Progenitor cell of endocrine pancreas (in vitro differentiated cells): ENCODE data around the gene STAT5A. TPM values are rescaled to one million over a fixed set of nuclear protein-coding genes. Genes with fewer than 3 reads are reported as not detected.

Experiments
- DNase-seq: peaks from one replicate; pipeline ENCODE4 v3.0.0; 2021; ENCODE audit warnings: low spot score; ENCODE audit not compliant: unreplicated experiment
- H3K27ac Mint-ChIP-seq: 2 replicates; pipeline ENCODE4 v1.8.0; 2021; ENCODE audit warnings: mild to moderate bottlenecking, moderate library complexity, mixed read lengths
- H3K27me3 Mint-ChIP-seq: 2 replicates; pipeline ENCODE4 v1.8.0; 2021; ENCODE audit warnings: mixed read lengths
- H3K36me3 Mint-ChIP-seq: 2 replicates; pipeline ENCODE4 v1.8.0; 2022; ENCODE audit warnings: mixed read lengths; ENCODE audit not compliant: insufficient read depth
- H3K4me1 Mint-ChIP-seq: 2 replicates; pipeline ENCODE4 v1.8.0; 2021; ENCODE audit warnings: low read depth, mixed read lengths
- H3K4me3 Mint-ChIP-seq: 2 replicates; pipeline ENCODE4 v1.8.0; 2021; ENCODE audit warnings: low read depth, mild to moderate bottlenecking, moderate library complexity, mixed read lengths
- H3K9me3 Mint-ChIP-seq: 2 replicates; pipeline ENCODE4 v1.8.0; 2021; ENCODE audit warnings: low read depth, mixed read lengths
- total RNA-seq: library from RNA; stranded (reverse); gene quantifications from 2 replicates; pipeline ENCODE4 v1.2.1, GENCODE V29; 2021
- TF ChIP-seq, protein P1 (sequence below): fragments of 200-600 bp; sonication (generic); IDR thresholded peaks from one replicate; pipeline ENCODE4 v1.5.0; 2021; ENCODE audit warnings: antibody characterized with exemption, mild to moderate bottlenecking; ENCODE audit not compliant: unreplicated experiment

Gene STAT5A
- total RNA-seq, 1 donor from 2014 or later: 0.74 TPM

DNA sequence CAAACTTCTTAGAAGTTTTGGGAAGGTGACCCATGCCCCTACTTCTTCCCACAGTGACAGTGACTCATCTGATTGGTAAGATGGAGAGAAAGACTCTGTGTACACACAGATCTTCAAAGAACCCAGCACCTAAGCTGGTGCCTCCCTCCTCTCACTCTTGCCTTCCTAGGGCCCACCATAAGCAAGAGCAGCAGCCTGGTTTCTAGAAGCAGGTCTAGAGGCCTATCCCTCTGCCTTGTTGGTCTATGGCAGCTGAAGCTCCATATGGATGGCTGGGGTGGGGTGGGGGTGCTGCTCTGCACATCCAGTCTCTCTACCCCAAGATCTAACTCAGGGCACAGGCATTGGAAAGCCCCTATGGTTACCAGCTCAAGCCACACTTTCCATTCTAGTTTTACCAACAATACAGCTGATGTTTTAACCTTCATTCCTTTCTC is 52.4 kb downstream of the STAT5A start:
- no peak for DNase-seq
- TF ChIP-seq, protein P1, sequence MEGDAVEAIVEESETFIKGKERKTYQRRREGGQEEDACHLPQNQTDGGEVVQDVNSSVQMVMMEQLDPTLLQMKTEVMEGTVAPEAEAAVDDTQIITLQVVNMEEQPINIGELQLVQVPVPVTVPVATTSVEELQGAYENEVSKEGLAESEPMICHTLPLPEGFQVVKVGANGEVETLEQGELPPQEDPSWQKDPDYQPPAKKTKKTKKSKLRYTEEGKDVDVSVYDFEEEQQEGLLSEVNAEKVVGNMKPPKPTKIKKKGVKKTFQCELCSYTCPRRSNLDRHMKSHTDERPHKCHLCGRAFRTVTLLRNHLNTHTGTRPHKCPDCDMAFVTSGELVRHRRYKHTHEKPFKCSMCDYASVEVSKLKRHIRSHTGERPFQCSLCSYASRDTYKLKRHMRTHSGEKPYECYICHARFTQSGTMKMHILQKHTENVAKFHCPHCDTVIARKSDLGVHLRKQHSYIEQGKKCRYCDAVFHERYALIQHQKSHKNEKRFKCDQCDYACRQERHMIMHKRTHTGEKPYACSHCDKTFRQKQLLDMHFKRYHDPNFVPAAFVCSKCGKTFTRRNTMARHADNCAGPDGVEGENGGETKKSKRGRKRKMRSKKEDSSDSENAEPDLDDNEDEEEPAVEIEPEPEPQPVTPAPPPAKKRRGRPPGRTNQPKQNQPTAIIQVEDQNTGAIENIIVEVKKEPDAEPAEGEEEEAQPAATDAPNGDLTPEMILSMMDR: no peak
- H3K4me1 Mint-ChIP-seq: no peaks in the 10 kb centered on the region
- peaks cover 20% of the 10 kb centered on the region for H3K36me3 Mint-ChIP-seq
- H3K9me3 Mint-ChIP-seq: no peaks in the 10 kb centered on the region
- H3K4me3 Mint-ChIP-seq: no peak overlapping the region
- H3K27ac Mint-ChIP-seq: no peak overlapping the region
- H3K27me3 Mint-ChIP-seq: no peaks in the 10 kb centered on the region

DNA sequence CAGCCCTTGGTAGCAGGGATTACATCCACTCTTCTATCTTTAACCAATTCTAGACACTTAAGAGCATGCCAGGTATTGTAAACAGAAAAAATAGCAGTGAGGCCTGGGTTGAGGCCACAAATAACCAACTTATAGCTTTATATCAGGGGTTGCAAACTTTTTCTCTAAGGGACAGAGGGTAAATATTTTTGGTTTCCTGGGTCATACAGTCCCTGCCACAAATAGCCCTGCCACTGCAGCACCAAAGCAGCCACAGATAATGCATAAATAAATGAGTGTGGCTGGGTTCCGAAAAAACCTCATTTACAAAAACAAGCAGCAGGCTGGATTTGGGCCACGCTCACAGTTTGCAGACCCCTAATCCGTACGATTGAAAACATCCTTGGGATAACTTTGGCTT is 53.3 kb downstream of the STAT5A start:
- H3K9me3 Mint-ChIP-seq: no peaks in the 10 kb centered on the region
- TF ChIP-seq, protein P1: no peak
- no peak for DNase-seq
- peaks cover 19% of the 10 kb centered on the region for H3K36me3 Mint-ChIP-seq
- H3K27ac Mint-ChIP-seq: no peak overlapping the region
- H3K4me3 Mint-ChIP-seq: no peak overlapping the region
- no peaks in the 10 kb centered on the region for H3K4me1 Mint-ChIP-seq
- no peaks in the 10 kb centered on the region for H3K27me3 Mint-ChIP-seq

DNA sequence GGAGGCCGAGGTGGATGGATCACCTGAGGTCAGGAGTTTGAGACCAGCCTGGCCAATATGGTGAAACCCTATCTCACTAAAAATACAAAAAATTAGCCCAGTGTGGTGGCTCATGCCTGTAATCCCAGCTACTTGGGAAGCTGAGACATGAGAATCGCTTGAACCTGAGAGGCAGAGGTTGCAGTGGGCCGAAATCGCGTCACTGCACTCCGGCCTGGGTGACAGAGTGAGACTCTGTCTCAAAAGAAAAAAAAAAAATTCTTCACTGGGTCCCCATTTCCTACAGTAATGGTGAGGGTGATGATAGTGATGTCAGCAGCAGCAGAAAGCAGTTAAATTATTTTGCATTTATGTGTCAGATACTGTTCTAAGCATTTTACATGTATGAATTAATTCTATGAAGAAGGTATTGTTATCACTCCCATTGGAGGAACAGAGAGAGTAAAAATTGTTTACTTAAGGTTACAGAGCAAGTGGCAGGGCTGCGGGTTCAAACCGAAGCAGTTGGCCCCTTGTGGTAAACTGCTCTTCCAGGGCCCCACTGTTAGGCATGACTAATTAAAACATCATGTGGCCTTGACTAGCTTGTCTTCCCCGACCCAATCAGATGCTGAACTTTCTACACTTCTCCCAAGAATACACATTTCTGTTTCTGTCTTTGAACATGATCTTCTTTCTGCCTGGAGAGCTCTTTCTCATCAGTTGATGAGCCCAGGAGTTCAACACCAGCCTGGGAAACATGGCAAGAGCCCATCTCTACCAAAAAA is 54.1 kb downstream of the STAT5A start:
- DNase-seq: no peak
- TF ChIP-seq, protein P1: no peak
- Mint-ChIP-seq H3K9me3 (no peaks in the 10 kb centered on the region), H3K4me1 (no peaks in the 10 kb centered on the region), H3K27ac (no peak overlapping the region), H3K27me3 (no peaks in the 10 kb centered on the region), H3K36me3 (peaks cover 19% of the 10 kb centered on the region), H3K4me3 (no peak overlapping the region)

DNA sequence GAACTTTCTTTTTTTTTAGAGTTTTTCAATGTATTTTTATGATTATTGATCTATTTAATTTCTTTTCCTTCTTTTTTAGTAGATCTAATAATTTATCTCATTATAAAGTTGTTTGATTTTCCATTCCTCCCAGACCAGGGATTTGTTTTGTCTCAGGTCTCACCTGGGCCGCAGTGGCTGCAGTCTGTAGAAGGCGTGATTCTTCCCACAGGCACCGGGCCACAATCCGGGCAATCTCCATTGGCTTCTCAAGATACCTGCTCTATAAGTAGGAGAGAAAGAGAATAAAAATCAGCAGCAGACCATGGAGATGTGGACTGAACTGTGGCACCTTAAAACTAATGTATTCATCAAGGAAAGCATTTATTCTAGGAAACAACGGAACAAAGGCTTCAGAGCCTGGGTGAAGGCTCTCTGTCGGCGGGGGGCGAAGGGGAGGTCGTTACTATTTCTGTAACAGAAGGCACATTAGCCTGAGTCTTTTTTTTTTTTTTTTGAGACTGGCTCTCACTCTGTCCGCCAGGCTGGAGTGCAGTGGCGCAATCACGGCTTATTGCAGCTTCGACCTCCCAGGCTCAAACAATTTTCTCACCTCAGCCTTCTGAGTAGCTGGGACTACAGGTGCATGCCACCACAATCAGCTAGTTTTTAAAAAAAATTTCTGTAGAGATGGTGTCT is 57.2 kb downstream of the STAT5A start:
- TF ChIP-seq, protein P1: no peak
- DNase-seq: no peak
- no peaks in the 10 kb centered on the region for H3K27me3 Mint-ChIP-seq
- no peak overlapping the region for H3K4me3 Mint-ChIP-seq
- H3K4me1 Mint-ChIP-seq: no peaks in the 10 kb centered on the region
- H3K36me3 Mint-ChIP-seq: peaks cover 18% of the 10 kb centered on the region
- no peak overlapping the region for H3K27ac Mint-ChIP-seq
- no peaks in the 10 kb centered on the region for H3K9me3 Mint-ChIP-seq

DNA sequence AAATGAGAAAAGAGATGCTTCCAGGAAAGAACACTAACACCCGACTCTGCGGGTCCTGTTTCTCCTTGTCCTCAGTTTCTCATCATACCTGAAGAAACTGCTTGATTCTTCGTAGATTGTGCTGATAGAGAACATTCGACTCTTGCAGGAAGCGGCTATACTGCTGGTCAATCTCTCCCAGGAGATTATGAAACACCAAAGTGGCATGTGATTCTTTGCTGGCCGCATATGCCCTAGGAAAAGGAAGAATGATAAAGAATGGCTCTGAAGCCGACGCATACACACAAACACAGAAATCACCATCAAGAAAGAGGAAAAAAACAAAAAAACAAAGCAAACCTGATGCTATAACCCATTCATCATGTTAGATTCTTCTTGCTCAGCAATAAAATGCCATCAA is 58.2 kb downstream of the STAT5A start:
- H3K4me3 Mint-ChIP-seq: no peak overlapping the region
- no peak overlapping the region for H3K27ac Mint-ChIP-seq
- TF ChIP-seq, protein P1: no peak
- H3K4me1 Mint-ChIP-seq: no peaks in the 10 kb centered on the region
- no peak for DNase-seq
- no peaks in the 10 kb centered on the region for H3K27me3 Mint-ChIP-seq
- peaks cover 15% of the 10 kb centered on the region for H3K36me3 Mint-ChIP-seq
- H3K9me3 Mint-ChIP-seq: no peaks in the 10 kb centered on the region
